Heart left ventricle (tissue), 13 donors: ENCODE measurements around the gene MLLT10.

Source experiments
- POLR2A ChIP-seq, 2 donors: fragments of 450-650 bp; IDR thresholded peaks; one replicate each; pipeline ENCODE4 v1.6.1; 2017; ENCODE audit warnings: antibody characterized with exemption in 2 of 2, mild to moderate bottlenecking in 2 of 2, moderate library complexity in 2 of 2
- TF ChIP-seq, protein P1 (sequence below), 12 donors: fragments of 200-600 bp; sonication (generic) in 4 of 12; IDR thresholded peaks; one replicate each; pipeline versions ENCODE4 v1.5.0 to v1.8.0; 2018 to 2022; ENCODE audit warnings: antibody characterized with exemption in 12 of 12, mild to moderate bottlenecking in 5 of 12
- donor health status: ischemic (EF 13 %, LVEDD 7.1; RV severe dilation, severe dysfunction).
- donor health status: DM: no; HTN: yes; CAD: no.
- donor health status: DM: no; HTN: no; CAD: no.
- donor health status: ischemic (EF 25% LVEDD 6.9; RV normal size, moderate dysfunction).
- donor health status: ischemic (EF 25% LVEDD 5.7; RV mildly dilated, moderate dysfunction).
- donor health status: ischemic (EF 35%, LVEDD 5.7; RV mildly dilated, moderate dysfunction).
- donor health status: nonischemic (EF 11% LVEDD 7.7; RV severe dilation, severe dysfunction).
- donor health status: DM: yes; HTN: yes; CAD: no.
- donor health status: PGD.
- donor health status: ischemic (EF 29% LVEDD 5.4; RV normal size, mild dysfunction).
- donor health status: nonischemic (EF 23%, LVEDD 6.1; RV moderate dilation, normal function).

DNA sequence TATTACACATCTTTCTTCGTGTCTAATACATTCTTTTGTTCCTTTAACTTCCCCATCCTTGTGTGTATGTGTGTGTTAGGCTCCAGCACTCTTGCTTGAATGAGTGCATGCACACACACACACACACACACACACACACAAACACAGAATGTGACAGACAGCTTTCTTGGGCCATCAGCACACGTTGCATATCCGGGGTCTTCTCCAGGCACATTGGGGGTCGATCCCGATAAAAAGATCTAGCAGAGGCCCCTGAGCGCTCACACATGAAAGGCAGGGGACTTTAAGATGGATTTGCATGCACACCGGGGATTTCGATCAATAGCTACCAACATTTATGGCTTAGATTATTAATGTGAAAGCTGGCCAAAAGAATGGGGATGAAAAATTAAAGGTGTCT lies 13.1 kb upstream of the MLLT10 start:
- TF ChIP-seq, protein P1, sequence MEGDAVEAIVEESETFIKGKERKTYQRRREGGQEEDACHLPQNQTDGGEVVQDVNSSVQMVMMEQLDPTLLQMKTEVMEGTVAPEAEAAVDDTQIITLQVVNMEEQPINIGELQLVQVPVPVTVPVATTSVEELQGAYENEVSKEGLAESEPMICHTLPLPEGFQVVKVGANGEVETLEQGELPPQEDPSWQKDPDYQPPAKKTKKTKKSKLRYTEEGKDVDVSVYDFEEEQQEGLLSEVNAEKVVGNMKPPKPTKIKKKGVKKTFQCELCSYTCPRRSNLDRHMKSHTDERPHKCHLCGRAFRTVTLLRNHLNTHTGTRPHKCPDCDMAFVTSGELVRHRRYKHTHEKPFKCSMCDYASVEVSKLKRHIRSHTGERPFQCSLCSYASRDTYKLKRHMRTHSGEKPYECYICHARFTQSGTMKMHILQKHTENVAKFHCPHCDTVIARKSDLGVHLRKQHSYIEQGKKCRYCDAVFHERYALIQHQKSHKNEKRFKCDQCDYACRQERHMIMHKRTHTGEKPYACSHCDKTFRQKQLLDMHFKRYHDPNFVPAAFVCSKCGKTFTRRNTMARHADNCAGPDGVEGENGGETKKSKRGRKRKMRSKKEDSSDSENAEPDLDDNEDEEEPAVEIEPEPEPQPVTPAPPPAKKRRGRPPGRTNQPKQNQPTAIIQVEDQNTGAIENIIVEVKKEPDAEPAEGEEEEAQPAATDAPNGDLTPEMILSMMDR (IDR thresholded peaks at IDR 0.05), result no peak
- no peak for TF ChIP-seq POLR2A (IDR thresholded peaks at IDR 0.05)
